GM21360 (cell line): ENCODE data around the gene LGALS14.
"Not testable (repeated sequence)": the region's sequence is repeated elsewhere in the genome, so short reads cannot be mapped to it uniquely, and the experiment has no call there.

Source experiments
- ATAC-seq: cut with Tn5 transposase; IDR thresholded peaks from one replicate; pipeline ENCODE4 v1.9.1; 2021; ENCODE audit warnings: mild to moderate bottlenecking, moderate library complexity; ENCODE audit not compliant: unreplicated experiment

The LGALS14 gene

DNA sequence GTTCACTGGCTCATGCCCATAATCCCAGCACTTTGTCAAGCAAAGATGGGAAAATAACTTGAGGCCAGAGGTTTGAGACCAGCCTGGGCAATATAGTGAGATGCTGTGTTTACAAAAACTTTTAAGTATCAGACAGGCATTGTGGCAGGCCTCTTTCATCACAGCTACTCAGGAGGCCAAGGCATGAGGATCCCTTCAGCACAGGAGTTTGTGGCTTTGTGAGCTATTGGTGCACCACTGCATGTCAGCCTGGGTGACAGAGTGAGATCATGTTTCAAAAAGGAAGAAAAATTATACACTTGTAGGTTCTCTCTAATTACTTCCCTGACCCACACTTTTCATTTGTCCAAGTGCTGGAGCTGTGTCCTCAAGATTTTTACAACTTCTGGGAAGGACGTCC is 11.5 kb upstream of the LGALS14 start:
- ATAC-seq, result no peak

DNA sequence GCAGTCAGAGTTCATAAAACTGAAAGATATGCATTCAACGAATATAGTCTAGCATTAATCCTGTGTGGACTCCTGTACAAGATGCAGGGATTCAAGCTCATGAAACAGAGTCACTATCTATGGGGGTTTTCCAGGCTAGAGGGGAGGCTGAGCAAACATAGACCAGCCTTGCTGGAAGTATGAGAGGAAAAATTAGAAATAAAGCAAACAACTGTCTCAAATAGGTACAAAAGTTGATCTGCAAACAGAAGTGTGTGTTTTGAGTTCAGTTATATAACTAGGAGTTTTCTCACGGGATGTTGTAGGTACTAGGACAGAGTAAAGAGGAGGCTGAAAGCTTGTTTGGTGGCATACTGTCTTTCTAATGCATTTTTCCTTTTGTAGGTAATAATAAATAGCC is 8.5 kb upstream of the LGALS14 start:
- no peak for ATAC-seq

DNA sequence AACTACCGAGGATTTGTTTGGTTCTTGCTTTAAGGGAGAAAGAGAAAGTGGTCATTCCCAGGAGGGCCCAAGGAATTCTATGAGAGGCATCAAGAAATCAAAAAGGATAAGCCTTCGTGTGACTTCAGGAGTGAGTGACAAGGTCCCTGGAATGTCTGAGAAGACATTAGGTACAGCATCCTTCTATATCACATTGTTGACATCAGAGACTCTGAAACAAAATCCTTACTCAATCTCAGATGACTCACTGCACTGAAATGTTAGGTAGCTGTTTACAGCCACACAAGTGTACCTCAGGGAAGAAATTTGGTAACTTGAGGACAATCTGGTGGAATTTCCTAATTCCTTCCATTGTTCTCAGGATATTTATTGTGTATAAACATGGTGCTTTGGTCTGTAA is 7.9 kb upstream of the LGALS14 start:
- ATAC-seq, result no peak

DNA sequence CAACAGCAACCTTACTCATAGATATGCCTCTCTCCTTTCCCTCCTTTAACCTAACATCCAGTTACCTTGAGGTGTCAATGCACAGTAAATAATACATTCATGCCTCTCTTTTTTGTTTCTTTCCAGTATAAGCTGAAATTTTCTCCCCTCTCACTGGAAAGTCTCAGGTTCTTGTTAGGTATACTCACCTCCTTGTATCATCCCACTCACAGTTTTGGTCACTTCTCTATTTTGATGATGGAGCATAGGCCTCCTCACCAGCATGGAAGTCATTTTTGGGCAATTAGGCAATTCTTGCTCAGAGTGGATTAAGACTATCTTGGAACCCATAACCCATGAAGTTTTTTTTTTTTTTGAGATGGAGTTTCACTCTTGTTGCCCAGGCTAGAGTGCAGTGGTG is 5.7 kb upstream of the LGALS14 start:
- ATAC-seq, result no peak

DNA sequence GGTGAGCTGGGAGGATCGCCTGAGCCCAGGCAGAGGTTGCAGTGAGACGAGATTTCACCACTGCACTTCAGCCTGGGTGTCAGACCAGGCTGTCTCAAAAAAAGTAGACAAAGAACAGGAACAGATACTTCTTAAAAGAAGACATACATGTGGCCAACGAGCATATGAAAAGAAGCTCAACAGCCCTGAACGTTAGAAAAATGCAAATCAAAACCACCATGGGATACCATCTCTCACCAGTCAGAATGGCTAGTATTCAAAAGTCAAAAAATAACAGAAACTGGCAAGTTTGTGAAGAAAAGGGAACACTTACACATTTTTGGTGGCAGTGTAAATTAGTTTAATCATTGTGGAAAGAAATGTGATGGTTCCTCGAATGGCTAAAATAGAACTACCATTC is 3.0 kb upstream of the LGALS14 start:
- ATAC-seq, result no peak

DNA sequence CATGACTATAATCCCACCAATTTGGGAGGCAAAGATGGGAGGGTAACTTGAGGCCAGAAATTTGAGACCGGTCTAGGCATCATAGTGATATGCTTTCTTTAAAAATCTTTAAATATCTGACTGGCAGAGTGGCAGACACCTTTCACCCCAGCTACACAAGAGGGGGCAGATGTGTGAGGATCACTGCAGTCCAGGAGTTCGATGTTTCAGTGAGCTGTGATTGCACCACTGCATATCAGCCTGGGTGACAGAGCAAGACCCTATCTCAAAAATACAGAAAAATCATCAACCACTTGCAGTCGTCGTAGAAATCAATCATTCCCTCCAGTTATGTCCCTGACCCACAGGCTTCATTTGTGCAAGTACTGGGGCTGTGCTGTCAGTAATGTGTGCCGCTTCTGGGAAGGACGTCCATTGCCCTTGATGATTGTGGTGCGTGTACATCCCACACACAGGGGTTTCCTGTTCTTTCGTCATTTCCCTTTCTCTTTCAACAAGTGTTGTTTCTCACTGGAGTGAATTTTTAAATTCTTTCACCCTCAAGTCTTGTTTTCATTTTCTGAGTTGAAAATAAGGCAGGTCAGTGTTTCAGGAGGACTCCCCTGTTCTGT is 1.4 kb downstream of the LGALS14 start:
- no peak for ATAC-seq

DNA sequence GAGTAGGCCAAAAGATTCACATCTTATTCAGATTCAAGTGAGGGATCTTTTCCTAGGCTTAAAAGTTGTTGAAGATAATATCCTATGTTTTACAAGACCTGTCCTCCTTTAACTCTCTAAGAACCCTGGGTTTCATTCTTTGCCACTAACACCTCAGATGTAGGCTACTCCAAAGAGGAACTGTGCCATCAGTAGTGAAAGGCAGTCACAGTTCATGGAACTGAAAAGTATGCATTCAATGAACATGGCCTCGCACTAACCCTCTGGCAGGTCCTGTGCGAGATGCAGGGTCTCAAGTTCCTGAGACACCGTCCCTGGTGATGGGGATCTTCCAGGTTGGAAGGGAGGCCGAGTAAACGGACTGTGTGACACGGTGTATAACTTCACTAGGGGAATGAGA is 4.3 kb downstream of the LGALS14 start:
- ATAC-seq, result no peak

DNA sequence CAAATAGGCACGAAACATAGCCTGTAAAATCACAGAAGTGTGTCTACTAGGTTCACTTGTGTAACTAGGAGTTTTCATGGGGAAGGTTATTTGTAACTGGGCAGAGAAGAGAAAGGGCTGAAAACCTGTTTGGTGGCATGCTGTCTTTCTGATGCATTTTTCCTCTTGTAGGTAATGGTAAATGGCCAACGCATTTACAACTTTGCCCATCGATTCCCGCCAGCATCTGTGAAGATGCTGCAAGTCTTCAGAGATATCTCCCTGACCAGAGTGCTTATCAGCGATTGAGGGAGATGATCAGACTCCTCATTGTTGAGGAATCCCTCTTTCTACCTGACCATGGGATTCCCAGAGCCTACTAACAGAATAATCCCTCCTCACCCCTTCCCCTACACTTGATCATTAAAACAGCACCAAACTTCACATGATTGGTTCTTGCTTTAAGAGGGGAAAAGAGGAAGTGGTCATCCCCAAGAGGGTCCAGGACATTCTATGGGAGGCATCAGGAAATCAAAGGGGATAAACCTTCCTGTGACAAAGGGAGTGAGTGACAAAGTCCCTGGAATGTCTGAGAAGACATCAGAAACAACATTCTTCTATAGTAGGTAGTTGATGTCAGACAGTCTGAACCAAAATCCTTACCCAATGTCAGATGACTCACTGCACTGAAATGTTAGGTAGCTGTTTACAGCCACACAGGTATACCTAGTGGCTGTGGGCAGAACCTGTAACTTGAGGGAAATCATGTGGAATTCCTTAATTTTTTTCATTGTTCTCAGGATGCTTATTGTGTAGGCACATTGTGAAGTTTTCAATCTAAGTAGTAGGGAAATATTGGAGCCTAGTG is 5.0 kb downstream of the LGALS14 start:
- ATAC-seq, result no peak

DNA sequence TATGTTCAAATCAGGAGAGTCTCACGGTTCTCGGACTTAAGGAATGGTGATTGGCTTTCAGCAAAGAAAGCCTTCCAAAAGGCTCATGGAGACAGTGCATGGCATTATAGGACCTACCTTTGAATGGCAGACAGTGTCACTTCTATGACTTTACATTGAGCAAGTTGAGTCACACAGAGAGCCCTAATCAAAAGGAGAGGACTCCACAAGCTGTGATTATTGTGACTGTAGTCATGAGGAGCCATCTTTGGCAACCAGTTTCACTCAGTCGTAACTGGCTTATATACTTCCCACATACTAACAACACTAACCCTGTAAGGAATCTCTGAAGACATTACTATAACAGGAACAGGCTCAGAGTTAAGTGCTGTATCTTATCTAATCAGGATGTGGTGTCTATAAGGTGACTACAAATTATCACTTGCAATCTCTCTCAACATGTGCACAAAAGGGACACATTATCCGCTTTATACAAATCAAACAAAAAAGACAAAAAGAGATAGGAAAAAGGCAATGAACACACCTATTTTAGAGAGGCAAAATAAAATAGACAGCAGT is 6.1 kb downstream of the LGALS14 start:
- no peak for ATAC-seq

DNA sequence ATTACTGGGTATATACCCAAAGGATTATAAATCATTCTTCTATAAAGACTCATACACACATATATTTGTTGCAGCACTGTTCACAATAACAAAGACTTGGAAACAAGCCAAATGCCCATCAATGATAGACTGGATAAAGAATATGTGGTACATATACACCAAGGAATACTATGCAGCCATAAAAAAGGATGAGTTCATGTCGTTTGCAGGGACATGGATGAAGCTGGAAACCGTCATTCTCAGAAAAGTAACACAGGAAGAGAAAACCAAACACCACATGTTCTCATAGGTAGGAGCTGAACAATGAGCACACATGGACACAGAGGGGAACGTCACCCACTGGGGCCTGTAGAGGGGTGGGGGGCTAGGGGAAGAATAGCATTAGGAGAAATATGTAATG is 15.9 kb downstream of the LGALS14 start:
- ATAC-seq, result not testable (repeated sequence)

DNA sequence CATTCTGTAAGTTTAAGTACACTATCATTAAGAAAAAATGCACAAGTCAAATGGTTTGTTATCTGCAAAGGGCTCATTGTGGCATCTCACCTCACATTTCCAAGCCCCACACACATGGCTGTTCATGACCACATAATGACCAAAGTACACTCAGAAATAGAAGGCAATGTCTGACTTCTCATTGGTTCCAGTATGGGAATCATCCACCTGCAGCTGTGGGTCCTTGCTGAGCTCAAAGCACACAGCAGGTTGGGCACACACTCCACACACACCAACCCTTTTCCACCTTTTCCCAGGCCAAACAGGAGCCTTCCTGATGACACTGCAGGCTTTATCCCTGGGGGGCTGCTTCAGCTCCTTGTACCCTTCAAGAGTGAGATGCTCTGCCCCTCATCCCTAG is 21.7 kb downstream of the LGALS14 start:
- no peak for ATAC-seq

DNA sequence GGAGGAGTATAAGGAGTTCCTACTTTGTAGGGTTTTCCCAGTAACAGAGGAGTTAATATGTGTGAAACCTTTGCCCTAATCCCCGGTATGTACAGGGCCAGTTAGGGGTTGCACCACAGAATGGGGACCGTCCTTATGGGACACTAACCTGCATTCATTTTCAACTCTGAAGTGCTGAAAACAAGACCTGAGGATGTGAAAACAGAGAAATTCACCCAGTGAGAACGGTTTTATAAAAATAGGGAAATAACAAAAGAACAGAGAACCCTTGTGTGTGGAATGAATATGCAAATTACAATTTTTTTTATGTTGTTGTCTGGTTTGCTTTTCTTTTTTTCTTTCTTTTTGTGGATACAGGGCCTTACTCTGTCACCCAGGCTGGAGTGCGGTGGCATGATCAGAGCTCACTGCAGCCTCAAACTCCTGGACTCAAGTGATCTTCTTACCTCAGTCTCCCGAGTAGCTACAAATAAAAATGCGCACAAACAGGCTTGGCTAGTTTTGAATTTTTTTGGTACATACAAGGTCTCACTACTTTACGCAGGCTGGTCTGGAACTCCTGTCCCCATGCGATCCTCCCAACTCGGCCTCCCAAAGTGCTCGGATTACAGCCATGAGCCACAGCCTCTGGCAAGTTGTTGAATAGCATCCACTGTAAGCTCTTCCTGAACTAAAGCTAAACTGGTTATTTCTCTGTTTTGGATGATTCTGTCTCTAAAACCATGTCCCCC is 23.0 kb downstream of the LGALS14 start:
- ATAC-seq, result no peak

DNA sequence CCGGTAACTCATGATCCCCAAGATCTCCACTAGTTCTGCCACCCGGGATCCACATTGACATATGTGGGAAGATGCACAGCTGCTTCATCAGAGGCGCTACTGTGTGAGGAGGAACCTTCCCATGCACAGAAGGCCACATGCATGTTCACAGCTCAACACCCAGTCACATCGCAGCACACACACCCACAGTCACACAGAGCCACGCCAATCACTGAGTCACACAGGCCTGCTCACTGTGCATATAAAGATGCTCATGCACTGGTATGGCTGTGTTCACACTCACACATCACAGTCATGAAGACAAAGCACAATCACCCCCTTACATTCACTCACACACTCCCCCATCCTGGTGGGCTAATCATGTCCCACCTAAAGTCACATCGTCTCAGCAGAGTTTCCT is 23.8 kb downstream of the LGALS14 start:
- no peak for ATAC-seq

DNA sequence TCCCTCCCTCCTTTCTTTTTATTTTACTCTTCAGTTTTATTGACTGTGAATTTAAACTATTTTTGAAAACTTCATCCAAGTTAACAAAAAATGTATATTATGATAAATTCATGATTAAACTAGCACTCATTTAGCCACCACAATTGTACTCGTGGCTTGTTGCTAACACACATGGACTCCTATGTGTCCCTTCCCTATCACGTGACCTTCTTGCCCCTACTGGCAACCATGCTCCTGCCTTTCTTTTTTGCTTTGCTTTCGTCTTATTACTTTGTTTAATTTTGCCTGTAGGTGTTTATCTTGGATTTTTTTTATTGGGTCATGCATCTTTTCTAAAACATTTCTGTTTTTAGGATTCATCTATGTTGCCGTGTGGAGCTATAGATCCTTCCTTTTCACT is 25.3 kb downstream of the LGALS14 start:
- ATAC-seq, result no peak

DNA sequence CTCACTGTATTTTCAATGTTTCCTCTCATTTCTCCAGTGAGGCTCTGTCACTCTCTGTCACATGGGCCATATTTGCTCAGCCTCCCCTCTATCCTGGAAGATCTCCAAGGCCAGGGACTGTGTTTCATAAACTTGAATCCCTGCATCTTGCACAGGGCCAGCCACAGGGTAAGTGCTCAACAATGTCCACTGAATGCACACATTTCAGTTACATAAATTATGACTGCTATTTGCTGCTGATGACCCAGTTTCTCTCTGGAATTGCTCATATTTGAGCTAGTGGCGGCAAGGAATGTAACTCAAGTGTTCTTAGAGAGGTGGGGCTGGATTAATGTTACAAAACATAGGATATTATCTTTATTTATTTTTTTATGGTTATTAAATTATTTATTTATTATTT is 27.4 kb downstream of the LGALS14 start:
- no peak for ATAC-seq

DNA sequence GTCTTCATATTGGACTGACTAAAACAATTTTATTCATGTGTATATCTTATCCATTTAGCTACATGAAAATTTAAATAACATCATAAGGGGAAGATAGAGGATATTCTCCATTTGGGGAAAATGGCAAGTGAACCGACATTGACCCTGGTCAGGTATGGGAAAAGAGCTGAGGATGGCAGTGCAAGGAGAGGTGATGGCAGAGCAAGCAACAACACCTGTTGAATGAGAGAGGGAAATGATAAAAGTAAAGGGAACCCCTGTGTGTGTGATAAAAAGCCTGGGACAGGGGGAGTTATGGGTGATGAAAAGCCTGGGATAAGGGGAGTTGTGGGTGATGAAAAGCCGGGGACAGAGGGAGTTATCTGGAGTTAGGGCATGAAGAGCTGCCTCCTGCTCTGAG is 29.6 kb downstream of the LGALS14 start:
- ATAC-seq, result no peak

DNA sequence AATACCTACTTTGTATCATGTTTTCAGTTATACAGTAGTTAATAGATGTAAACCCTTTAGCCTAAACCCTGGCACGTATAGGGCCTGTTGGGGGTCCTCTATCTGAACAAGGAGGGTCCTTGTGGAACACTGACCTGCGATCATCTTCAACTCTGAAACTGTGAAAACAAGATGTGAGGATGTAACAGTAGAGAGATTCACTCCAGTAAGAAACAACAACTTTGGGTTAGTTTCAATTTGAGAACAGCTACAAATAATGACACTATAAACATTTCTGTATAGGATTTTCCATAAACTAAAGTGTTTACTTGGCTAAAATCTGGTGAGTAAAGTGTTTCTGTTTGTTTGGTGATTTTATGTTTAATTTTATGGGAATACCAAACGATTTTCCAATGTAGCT is 31.4 kb downstream of the LGALS14 start:
- no peak for ATAC-seq

DNA sequence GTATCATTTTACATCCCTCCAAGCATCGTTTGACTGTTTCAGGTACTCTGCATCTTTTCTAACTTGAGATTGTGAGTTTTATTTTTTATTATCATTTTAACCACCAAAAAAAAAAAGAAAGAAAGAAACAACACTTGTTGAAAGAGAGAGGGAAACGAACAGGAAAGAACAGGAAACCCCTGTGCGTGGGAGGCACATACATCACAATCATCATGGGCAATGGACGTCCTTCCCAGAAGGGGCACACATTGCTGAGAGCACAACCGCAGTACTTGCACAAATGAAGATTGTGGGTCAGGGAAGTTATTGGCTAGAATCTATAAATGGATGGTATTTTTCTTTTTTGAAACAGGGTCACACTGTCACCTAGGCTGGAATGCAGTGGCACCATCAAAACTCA is 31.8 kb downstream of the LGALS14 start:
- ATAC-seq, result no peak

DNA sequence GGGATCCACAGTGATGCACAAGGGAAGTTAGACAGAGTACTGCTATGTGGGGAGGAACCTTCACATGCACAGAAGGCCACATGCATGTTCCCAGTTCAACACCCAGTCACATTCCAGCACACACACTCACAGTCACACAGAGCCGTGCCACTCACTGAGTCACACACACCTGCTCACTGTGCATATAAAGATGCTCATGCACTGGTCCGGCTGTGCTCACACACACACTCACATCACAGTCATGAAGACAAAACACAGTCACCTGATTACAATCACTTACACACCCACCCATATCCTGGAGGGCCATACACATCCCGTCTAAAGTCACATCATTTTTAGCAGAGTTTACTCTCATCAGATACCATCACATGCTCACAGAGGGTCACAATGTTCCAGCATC is 33.1 kb downstream of the LGALS14 start:
- ATAC-seq, result no peak

DNA sequence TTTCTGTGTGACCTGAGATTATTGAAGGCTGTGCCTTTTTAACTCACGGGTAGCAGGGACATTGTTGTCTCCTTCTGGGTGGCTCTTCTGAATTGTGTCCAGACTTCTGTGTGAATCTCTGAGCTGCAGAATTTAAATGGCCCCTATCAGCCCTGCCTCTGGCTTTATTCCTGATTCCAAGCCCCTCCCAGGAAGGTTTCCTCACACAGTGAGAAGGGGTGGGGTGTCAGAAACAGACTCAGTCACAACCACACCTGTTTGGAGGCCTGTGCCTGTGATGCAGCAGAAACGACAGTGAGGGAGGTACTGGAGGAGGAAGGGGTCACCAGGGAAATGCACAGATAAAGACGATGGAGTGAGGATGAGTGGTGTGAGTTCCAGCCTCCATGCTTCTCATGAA is 33.6 kb downstream of the LGALS14 start, which contains the start of gene CLC:
CLC (minus strand) TSS at position 139 of the 400 bp plus-strand sequence; CDS start at position 62, 77 bp downstream.
- no peak for ATAC-seq

DNA sequence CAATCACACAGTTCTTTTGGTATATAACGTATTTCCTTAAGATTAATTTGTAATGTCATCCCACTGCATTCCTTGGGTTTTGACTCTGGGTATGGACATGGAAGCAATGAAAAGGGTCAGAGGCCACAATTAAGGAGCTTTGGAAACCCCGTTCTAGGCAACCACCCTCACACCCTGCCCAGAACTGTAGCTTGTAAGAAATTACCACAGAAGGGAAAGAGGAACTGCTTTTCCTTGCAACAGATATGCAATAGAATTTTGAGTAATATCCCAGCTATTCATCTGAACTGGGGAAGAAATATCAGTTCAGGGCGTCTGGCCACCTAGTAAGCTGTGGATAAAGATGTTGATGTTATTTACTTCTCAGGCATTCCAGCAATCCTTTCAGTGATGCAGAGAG is 34.5 kb downstream of the LGALS14 start:
- ATAC-seq, result no peak

DNA sequence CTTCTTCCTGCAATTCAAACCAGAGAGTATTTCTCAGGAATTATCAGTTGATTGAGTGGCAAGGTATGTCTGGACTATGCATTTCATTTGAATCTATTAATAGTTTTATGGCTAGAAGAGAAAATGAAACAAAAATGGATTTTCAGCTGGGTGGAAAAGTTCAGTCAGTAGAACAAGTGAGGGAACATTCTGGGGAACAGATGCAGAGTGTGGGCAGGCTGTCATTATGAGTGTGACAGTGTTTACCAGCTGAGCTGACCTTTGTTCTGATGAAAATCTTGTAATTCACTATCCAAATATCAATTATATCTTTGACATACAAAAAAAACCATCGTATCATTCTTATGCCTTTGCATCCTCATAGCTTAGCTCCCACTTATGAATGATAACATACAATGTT is 36.1 kb downstream of the LGALS14 start:
- no peak for ATAC-seq
